ENCODE results near the gene DNAJA3. TPM values are rescaled to one million over a fixed set of nuclear protein-coding genes. Genes with fewer than 3 reads are reported as not detected.

DNAJA3 gene
- total and polyA plus RNA-seq, 10 of the 15 experiments (the other 5 are each of a cell fraction or from before 2014, with no cell fraction given): 8.4 to 141 (median 60.8) TPM

DNA sequence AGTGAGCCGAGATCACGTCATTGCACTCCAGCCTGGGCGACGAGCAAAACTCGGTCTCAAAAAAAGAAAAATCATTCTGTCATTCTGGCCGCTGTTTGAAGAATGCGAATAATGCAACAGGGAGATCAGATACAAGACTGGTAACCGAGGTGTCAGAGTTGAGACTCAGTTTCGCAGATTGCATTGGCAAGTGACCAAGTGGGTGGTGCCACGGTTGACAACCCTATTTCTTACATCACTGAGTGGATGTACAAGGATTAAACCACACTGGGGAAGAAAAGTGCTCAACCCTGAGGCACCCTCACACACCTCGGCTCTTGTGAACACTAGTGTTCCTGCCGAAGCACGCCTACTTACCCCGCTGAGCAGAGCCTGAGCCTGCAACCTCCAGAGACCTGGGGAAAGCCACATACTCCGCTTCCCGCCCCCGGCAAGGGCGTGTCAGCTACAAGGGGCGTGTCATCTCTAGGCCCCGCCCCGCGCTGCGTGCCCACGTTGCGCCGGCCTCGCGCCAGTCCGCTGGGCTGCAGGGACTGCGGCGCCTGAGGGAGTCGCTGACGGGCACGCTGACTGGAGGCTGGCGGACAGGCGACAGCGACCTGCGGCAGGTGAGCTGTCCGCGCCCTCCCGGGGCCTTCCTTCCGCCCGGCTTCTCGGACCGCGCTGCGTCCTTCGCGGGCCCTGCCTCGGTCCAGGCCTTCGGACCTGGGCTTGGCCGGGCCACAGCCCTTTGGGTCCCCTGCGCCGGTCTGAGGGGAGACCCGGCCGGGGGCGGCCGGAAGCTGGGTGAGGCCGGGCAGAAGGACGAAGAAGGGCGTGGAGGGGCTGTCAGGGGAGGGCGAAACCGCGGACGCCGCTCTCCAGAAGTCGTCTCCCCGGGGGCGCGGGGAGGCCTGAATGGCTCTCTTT lies 50.5 kb downstream of the DNAJA3 start, which contains the start of gene HMOX2 (continued):
- TF ChIP-seq GATAD2B (conservative IDR thresholded peaks at IDR 0.05; ENCODE audit: low read depth) (peak; percentile 90; the same call in 1 of the 2 replicates), IRF4 (IDR thresholded peaks at IDR 0.05; ENCODE audit: low read depth, low read length) (no peak), POLR2AphosphoS2 (IDR thresholded peaks at IDR 0.05; ENCODE audit: low read depth, low read length) (0 out of 2 replicates have a peak, but pooled peaks have one; percentile 43), KLF5 (IDR thresholded peaks at IDR 0.05; ENCODE audit: partially characterized antibody) (no peak), TCF3 (IDR thresholded peaks at IDR 0.05; ENCODE audit: borderline replicate concordance, insufficient read depth, low read depth, low read length) (0 out of 2 replicates have a peak, but pooled peaks have one; percentile 68), MTA3 (IDR thresholded peaks at IDR 0.05; ENCODE audit: borderline replicate concordance, low read length) (no peak), MYC (IDR thresholded peaks at IDR 0.05; ENCODE audit: insufficient read depth, insufficient read length, insufficient replicate concordance, low read length, severe bottlenecking) (peak; percentile 74), PAX8 (IDR thresholded peaks at IDR 0.05) (no peak), ZNF24 (IDR thresholded peaks at IDR 0.05) (no peak), ZBED1 (IDR thresholded peaks at IDR 0.05; ENCODE audit: borderline replicate concordance) (no peak)
- TF ChIP-seq, protein P1, sequence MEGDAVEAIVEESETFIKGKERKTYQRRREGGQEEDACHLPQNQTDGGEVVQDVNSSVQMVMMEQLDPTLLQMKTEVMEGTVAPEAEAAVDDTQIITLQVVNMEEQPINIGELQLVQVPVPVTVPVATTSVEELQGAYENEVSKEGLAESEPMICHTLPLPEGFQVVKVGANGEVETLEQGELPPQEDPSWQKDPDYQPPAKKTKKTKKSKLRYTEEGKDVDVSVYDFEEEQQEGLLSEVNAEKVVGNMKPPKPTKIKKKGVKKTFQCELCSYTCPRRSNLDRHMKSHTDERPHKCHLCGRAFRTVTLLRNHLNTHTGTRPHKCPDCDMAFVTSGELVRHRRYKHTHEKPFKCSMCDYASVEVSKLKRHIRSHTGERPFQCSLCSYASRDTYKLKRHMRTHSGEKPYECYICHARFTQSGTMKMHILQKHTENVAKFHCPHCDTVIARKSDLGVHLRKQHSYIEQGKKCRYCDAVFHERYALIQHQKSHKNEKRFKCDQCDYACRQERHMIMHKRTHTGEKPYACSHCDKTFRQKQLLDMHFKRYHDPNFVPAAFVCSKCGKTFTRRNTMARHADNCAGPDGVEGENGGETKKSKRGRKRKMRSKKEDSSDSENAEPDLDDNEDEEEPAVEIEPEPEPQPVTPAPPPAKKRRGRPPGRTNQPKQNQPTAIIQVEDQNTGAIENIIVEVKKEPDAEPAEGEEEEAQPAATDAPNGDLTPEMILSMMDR (IDR thresholded peaks at IDR 0.05 in 2 of 3, conservative IDR thresholded peaks at IDR 0.05 in 1 of 3; ENCODE audit: control insufficient read depth in 2 of 3, extremely low read depth in 1 of 3, insufficient read depth in 1 of 3, low read depth in 3 of 3, low read length in 3 of 3): peak; percentile 52 to 63 (median 54); a peak in 5 of 6 replicates
- TF ChIP-seq, protein P2, sequence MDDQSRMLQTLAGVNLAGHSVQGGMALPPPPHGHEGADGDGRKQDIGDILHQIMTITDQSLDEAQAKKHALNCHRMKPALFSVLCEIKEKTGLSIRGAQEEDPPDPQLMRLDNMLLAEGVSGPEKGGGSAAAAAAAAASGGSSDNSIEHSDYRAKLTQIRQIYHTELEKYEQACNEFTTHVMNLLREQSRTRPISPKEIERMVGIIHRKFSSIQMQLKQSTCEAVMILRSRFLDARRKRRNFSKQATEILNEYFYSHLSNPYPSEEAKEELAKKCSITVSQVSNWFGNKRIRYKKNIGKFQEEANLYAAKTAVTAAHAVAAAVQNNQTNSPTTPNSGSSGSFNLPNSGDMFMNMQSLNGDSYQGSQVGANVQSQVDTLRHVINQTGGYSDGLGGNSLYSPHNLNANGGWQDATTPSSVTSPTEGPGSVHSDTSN (IDR thresholded peaks at IDR 0.05; ENCODE audit: insufficient replicate concordance, low read depth, low read length): peak; percentile 8
- TF ChIP-seq, protein P3, sequence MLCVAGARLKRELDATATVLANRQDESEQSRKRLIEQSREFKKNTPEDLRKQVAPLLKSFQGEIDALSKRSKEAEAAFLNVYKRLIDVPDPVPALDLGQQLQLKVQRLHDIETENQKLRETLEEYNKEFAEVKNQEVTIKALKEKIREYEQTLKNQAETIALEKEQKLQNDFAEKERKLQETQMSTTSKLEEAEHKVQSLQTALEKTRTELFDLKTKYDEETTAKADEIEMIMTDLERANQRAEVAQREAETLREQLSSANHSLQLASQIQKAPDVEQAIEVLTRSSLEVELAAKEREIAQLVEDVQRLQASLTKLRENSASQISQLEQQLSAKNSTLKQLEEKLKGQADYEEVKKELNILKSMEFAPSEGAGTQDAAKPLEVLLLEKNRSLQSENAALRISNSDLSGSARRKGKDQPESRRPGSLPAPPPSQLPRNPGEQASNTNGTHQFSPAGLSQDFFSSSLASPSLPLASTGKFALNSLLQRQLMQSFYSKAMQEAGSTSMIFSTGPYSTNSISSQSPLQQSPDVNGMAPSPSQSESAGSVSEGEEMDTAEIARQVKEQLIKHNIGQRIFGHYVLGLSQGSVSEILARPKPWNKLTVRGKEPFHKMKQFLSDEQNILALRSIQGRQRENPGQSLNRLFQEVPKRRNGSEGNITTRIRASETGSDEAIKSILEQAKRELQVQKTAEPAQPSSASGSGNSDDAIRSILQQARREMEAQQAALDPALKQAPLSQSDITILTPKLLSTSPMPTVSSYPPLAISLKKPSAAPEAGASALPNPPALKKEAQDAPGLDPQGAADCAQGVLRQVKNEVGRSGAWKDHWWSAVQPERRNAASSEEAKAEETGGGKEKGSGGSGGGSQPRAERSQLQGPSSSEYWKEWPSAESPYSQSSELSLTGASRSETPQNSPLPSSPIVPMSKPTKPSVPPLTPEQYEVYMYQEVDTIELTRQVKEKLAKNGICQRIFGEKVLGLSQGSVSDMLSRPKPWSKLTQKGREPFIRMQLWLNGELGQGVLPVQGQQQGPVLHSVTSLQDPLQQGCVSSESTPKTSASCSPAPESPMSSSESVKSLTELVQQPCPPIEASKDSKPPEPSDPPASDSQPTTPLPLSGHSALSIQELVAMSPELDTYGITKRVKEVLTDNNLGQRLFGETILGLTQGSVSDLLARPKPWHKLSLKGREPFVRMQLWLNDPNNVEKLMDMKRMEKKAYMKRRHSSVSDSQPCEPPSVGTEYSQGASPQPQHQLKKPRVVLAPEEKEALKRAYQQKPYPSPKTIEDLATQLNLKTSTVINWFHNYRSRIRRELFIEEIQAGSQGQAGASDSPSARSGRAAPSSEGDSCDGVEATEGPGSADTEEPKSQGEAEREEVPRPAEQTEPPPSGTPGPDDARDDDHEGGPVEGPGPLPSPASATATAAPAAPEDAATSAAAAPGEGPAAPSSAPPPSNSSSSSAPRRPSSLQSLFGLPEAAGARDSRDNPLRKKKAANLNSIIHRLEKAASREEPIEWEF (IDR thresholded peaks at IDR 0.05; ENCODE audit: insufficient replicate concordance, low read depth, low read length): no peak
- TF ChIP-seq, protein P4, sequence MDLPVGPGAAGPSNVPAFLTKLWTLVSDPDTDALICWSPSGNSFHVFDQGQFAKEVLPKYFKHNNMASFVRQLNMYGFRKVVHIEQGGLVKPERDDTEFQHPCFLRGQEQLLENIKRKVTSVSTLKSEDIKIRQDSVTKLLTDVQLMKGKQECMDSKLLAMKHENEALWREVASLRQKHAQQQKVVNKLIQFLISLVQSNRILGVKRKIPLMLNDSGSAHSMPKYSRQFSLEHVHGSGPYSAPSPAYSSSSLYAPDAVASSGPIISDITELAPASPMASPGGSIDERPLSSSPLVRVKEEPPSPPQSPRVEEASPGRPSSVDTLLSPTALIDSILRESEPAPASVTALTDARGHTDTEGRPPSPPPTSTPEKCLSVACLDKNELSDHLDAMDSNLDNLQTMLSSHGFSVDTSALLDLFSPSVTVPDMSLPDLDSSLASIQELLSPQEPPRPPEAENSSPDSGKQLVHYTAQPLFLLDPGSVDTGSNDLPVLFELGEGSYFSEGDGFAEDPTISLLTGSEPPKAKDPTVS (IDR thresholded peaks at IDR 0.05; ENCODE audit: low read depth, low read length): no peak
- TF ChIP-seq, protein P5, sequence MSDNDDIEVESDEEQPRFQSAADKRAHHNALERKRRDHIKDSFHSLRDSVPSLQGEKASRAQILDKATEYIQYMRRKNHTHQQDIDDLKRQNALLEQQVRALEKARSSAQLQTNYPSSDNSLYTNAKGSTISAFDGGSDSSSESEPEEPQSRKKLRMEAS (IDR thresholded peaks at IDR 0.05; ENCODE audit: low read depth, low read length): peak; percentile 84
- TF ChIP-seq, protein P6, sequence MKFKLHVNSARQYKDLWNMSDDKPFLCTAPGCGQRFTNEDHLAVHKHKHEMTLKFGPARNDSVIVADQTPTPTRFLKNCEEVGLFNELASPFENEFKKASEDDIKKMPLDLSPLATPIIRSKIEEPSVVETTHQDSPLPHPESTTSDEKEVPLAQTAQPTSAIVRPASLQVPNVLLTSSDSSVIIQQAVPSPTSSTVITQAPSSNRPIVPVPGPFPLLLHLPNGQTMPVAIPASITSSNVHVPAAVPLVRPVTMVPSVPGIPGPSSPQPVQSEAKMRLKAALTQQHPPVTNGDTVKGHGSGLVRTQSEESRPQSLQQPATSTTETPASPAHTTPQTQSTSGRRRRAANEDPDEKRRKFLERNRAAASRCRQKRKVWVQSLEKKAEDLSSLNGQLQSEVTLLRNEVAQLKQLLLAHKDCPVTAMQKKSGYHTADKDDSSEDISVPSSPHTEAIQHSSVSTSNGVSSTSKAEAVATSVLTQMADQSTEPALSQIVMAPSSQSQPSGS (IDR thresholded peaks at IDR 0.05; ENCODE audit: low read length): no peak

Data from GM12878 (cell line).